ENCODE data around the gene KLHL29. TPM values are rescaled to one million over a fixed set of nuclear protein-coding genes. Genes with fewer than 3 reads are reported as not detected.
A peak's percentile ranks its signal among the peaks of the same experiment; 100 is the strongest.

Gene KLHL29
- polyA plus RNA-seq, 1 of the 3 experiments (the other 2 are of a cell fraction), result 4.6 TPM

GRCh38 chr2:23692851-23693605, 308.0 kb downstream of the KLHL29 start:
- Histone ChIP-seq H3K4me1 (ENCODE audit: control insufficient read depth in 1 of 2, insufficient read depth in 2 of 2, low read depth in 1 of 2, low read length in 1 of 2) (peaks cover 2 to 29% of the 10 kb centered on the region in 2 experiments; a peak in 3 of 4 replicates), H3K4me2 (no peak overlapping the region), H3F3A (replicated peaks; ENCODE audit: insufficient read depth) (no peaks in the 10 kb centered on the region), H3K27me3 (ENCODE audit: insufficient read depth) (no peaks in the 10 kb centered on the region), H3K36me3 (replicated peaks in 1 of 2; ENCODE audit: control insufficient read depth in 1 of 2, insufficient read depth in 2 of 2, low read length in 1 of 2) (peaks cover 0 to 16% of the 10 kb centered on the region in 2 experiments), H3K9me2 (no peaks in the 10 kb centered on the region), H3K4me3 (ENCODE audit: low read depth in 2 of 2, low read length in 1 of 2) (no peak overlapping the region), H3K9me3 (no peaks in the 10 kb centered on the region), H3K9ac (no peak overlapping the region), H3K27ac (ENCODE audit: low read depth in 2 of 2, low read length in 1 of 2) (no peak overlapping the region), H3K79me2 (ENCODE audit: insufficient read depth) (no peaks in the 10 kb centered on the region), H2AFZ (ENCODE audit: low read depth) (no peak overlapping the region), H4K20me1 (ENCODE audit: insufficient read depth) (no peaks in the 10 kb centered on the region)
- 90% methylated on average over 22 of the region's 28 CpGs for whole genome bisulfite sequencing (ENCODE audit: low lambda C conversion rate)
- POLR2A ChIA-PET, result no interaction called here
- CTCF ChIA-PET, result no interaction called here
- peak; percentile 21 for DNase-seq
- TF ChIP-seq GATA2 (CRISPR knock-in tag; IDR thresholded peaks at IDR 0.05), result no peak
- TF ChIP-seq PBX3 (IDR thresholded peaks at IDR 0.05), result no peak
- no peak for TF ChIP-seq USF2 (IDR thresholded peaks at IDR 0.05; ENCODE audit: borderline replicate concordance, low read depth, low read length)
- TF ChIP-seq RFX5 (IDR thresholded peaks at IDR 0.05; ENCODE audit: low read length), result no peak

GRCh38 chr2:23693606-23693951, 308.6 kb downstream of the KLHL29 start:
- H3K9me2 ChIP-seq, result no peaks in the 10 kb centered on the region
- H3K27me3 ChIP-seq (ENCODE audit: insufficient read depth), result no peaks in the 10 kb centered on the region
- H3K27ac ChIP-seq (ENCODE audit: low read depth in 2 of 2, low read length in 1 of 2), result no peak overlapping the region
- TF ChIP-seq RXRA (IDR thresholded peaks at IDR 0.05; ENCODE audit: borderline replicate concordance, low read depth) (no peak), FOXM1 (IDR thresholded peaks at IDR 0.05; ENCODE audit: low read depth) (no peak), RAD21 (IDR thresholded peaks at IDR 0.05; ENCODE audit: low read length) (no peak), FOSL2 (IDR thresholded peaks at IDR 0.05; ENCODE audit: borderline replicate concordance, low read depth) (no peak), MAX (IDR thresholded peaks at IDR 0.05; ENCODE audit: low read depth) (no peak), REST (IDR thresholded peaks at IDR 0.05; ENCODE audit: low read depth, low read length) (no peak), TAF1 (IDR thresholded peaks at IDR 0.05; ENCODE audit: borderline replicate concordance, low read depth, low read length) (no peak)
- H3K36me3 ChIP-seq (replicated peaks in 1 of 2; ENCODE audit: control insufficient read depth in 1 of 2, insufficient read depth in 2 of 2, low read length in 1 of 2), result peaks cover 0 to 16% of the 10 kb centered on the region in 2 experiments
- no peak overlapping the region for H3K9ac ChIP-seq
- ChIA-PET POLR2A (no interaction called here), CTCF (no interaction called here)
- H3K4me3 ChIP-seq (ENCODE audit: low read depth in 2 of 2, low read length in 1 of 2), result no peak overlapping the region
- no peaks in the 10 kb centered on the region for H3K9me3 ChIP-seq
- no peak overlapping the region for H2AFZ ChIP-seq (ENCODE audit: low read depth)
- peaks cover under 1% of the 10 kb centered on the region for H3F3A ChIP-seq (replicated peaks; ENCODE audit: insufficient read depth)
- peaks cover 7 to 35% of the 10 kb centered on the region in 2 experiments; a peak in 3 of 4 replicates for H3K4me1 ChIP-seq (ENCODE audit: control insufficient read depth in 1 of 2, insufficient read depth in 2 of 2, low read depth in 1 of 2, low read length in 1 of 2)
- no peaks in the 10 kb centered on the region for H3K79me2 ChIP-seq (ENCODE audit: insufficient read depth)
- peak; percentile 33 for DNase-seq
- H4K20me1 ChIP-seq (ENCODE audit: insufficient read depth), result no peaks in the 10 kb centered on the region
- 80% methylated on average over 5 of the region's 5 CpGs for WGBS (ENCODE audit: low lambda C conversion rate)
- no peak overlapping the region for H3K4me2 ChIP-seq

Data from SK-N-SH (cell line).